MM.1S (cell line): ENCODE data around the gene TMEM132E.

Source experiments
- DNase-seq: peaks from one replicate; pipeline ENCODE4 v3.0.0-alpha.2; 2015
- H2AFZ ChIP-seq: fragments of 300-600 bp; sonication (generic); 2 replicates; pipeline ENCODE4 v1.6.0; 2016; ENCODE audit warnings: antibody characterized with exemption, low read length
- H3F3A ChIP-seq: fragments of 300-600 bp; sonication (generic); 2 replicates; pipeline ENCODE4 v1.6.1; 2016; ENCODE audit warnings: mild to moderate bottlenecking, antibody characterized with exemption, low read length, moderate library complexity, mixed read lengths; ENCODE audit not compliant: insufficient read depth
- H3K27ac ChIP-seq: fragments of 300-600 bp; sonication (generic); 2 replicates; pipeline ENCODE4 v1.5.1; 2016; ENCODE audit warnings: mild to moderate bottlenecking, low read length
- H3K27me3 ChIP-seq: fragments of 300-600 bp; sonication (generic); replicated peaks from 2 replicates; pipeline ENCODE4 v1.6.0; 2016; ENCODE audit warnings: low read length; ENCODE audit not compliant: insufficient read depth
- H3K36me3 ChIP-seq: fragments of 300-600 bp; sonication (generic); replicated peaks from 2 replicates; pipeline ENCODE4 v1.6.1; 2016; ENCODE audit warnings: mild to moderate bottlenecking, low read length, mixed read lengths; ENCODE audit not compliant: insufficient read depth
- H3K4me1 ChIP-seq: fragments of 300-600 bp; sonication (generic); 2 replicates; pipeline ENCODE4 v1.6.1; 2016; ENCODE audit warnings: low read length, mixed read lengths
- H3K4me2 ChIP-seq: fragments of 300-600 bp; sonication (generic); 2 replicates; pipeline ENCODE4 v1.6.0; 2016; ENCODE audit warnings: low read depth, low read length
- H3K4me3 ChIP-seq: fragments of 300-600 bp; sonication (generic); 2 replicates; pipeline ENCODE4 v1.5.1; 2016; ENCODE audit warnings: low read length, mixed read lengths
- H3K79me2 ChIP-seq: fragments of 300-600 bp; sonication (generic); 2 replicates; pipeline ENCODE4 v1.6.1; 2016; ENCODE audit warnings: mixed run types, low read length, mixed read lengths
- H3K9ac ChIP-seq: fragments of 300-600 bp; sonication (generic); 2 replicates; pipeline ENCODE4 v1.6.1; 2016; ENCODE audit warnings: low read length, mixed read lengths
- H3K9me2 ChIP-seq: fragments of 300-600 bp; sonication (generic); replicated peaks from 2 replicates; pipeline ENCODE4 v1.6.1; 2016; ENCODE audit warnings: mild to moderate bottlenecking, low read length, mixed read lengths; ENCODE audit not compliant: insufficient read depth
- H3K9me3 ChIP-seq: fragments of 300-600 bp; sonication (generic); replicated peaks from 2 replicates; pipeline ENCODE4 v1.6.1; 2016; ENCODE audit warnings: mild to moderate bottlenecking, low read length, mixed read lengths; ENCODE audit not compliant: insufficient read depth
- H4K20me1 ChIP-seq: fragments of 300-600 bp; sonication (generic); 2 replicates; pipeline ENCODE4 v1.6.1; 2016; ENCODE audit warnings: mild to moderate bottlenecking, low read length, moderate library complexity, mixed read lengths; ENCODE audit not compliant: insufficient read depth
- EZH2 ChIP-seq: fragments of 300-600 bp; sonication (generic); optimal IDR thresholded peaks from 2 replicates; pipeline ENCODE3; 2017; ENCODE audit warnings: low read depth, mild to moderate bottlenecking, antibody characterized with exemption, low read length, mixed read lengths
- EZH2phosphoT487 ChIP-seq: fragments of 300-600 bp; sonication (generic); IDR thresholded peaks from 2 replicates; pipeline ENCODE4 v1.6.1; 2018; ENCODE audit warnings: antibody characterized with exemption, low read length
- TF ChIP-seq, protein P1 (sequence below): fragments of 300-600 bp; sonication (generic); IDR thresholded peaks from 2 replicates; pipeline ENCODE4 v1.5.1; 2016; ENCODE audit warnings: antibody characterized with exemption, low read length, mixed read lengths

Gene TMEM132E

DNA sequence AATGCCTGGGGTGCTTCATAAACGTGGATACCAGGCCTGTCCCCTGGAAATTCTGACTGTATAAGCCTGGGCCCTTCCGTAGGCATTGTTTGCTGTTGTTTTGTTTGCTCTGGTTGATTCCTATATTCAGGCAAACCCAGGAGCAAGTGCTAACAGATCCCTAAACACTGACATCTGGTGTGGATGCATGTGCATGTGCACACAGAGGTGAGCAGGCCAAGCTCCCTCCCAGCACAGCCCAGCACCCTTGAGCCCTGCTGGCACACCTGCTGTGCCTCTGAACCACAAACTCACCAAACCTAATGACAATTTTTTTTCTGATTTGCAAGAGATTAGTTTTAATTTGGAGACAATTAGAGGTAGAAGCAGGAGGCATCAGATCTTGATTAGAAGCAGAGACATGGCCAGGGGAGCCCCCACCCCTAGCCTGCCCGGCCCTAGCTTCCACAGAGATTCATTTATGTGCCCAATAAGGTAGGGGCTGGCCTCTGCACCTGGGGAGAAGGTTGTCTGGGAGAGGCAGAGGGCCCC lies 40.4 kb downstream of the TMEM132E start:
- H3K9ac ChIP-seq: no peak overlapping the region
- no peak overlapping the region for H2AFZ ChIP-seq
- H4K20me1 ChIP-seq: no peaks in the 10 kb centered on the region
- TF ChIP-seq, protein P1, sequence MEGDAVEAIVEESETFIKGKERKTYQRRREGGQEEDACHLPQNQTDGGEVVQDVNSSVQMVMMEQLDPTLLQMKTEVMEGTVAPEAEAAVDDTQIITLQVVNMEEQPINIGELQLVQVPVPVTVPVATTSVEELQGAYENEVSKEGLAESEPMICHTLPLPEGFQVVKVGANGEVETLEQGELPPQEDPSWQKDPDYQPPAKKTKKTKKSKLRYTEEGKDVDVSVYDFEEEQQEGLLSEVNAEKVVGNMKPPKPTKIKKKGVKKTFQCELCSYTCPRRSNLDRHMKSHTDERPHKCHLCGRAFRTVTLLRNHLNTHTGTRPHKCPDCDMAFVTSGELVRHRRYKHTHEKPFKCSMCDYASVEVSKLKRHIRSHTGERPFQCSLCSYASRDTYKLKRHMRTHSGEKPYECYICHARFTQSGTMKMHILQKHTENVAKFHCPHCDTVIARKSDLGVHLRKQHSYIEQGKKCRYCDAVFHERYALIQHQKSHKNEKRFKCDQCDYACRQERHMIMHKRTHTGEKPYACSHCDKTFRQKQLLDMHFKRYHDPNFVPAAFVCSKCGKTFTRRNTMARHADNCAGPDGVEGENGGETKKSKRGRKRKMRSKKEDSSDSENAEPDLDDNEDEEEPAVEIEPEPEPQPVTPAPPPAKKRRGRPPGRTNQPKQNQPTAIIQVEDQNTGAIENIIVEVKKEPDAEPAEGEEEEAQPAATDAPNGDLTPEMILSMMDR: no peak
- no peak for TF ChIP-seq EZH2phosphoT487
- no peak for TF ChIP-seq EZH2
- DNase-seq: peak; percentile 16
- no peaks in the 10 kb centered on the region for H3K4me1 ChIP-seq
- no peaks in the 10 kb centered on the region for H3K36me3 ChIP-seq
- no peak overlapping the region for H3K4me2 ChIP-seq
- no peak overlapping the region for H3K27ac ChIP-seq
- no peaks in the 10 kb centered on the region for H3K27me3 ChIP-seq
- H3F3A ChIP-seq: no peaks in the 10 kb centered on the region
- no peaks in the 10 kb centered on the region for H3K9me2 ChIP-seq
- no peaks in the 10 kb centered on the region for H3K9me3 ChIP-seq
- no peaks in the 10 kb centered on the region for H3K79me2 ChIP-seq
- no peak overlapping the region for H3K4me3 ChIP-seq

DNA sequence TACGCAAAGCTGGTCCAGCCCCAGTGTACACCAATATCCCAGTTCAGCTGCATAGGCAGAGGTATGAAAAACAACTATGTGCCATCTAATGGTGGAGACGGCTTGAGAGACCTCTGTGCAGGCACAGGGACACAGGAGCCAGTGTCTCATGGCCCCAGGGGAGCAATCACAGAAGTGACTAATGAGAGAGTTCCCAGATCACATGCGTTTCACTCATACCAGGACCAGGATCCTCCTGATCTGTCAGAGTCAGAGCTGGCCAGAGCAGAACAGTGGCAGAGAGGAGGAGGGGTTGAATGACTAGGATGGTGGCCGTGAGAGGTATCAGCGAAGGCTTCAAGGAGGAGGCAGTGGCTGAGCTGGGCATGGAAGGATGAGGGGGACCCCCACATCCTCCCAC lies 41.1 kb downstream of the TMEM132E start:
- Histone ChIP-seq H3K36me3 (no peaks in the 10 kb centered on the region), H3K9me3 (no peaks in the 10 kb centered on the region), H3K9ac (no peak overlapping the region), H4K20me1 (no peaks in the 10 kb centered on the region), H2AFZ (no peak overlapping the region), H3K4me1 (no peaks in the 10 kb centered on the region), H3K27ac (no peak overlapping the region), H3K4me3 (no peak overlapping the region), H3K9me2 (no peaks in the 10 kb centered on the region), H3F3A (no peaks in the 10 kb centered on the region), H3K4me2 (no peak overlapping the region), H3K27me3 (no peaks in the 10 kb centered on the region; the same call in 1 of the 2 replicates), H3K79me2 (no peaks in the 10 kb centered on the region)
- DNase-seq: no peak
- TF ChIP-seq, protein P1: no peak
- TF ChIP-seq EZH2phosphoT487 (no peak), EZH2 (no peak)

DNA sequence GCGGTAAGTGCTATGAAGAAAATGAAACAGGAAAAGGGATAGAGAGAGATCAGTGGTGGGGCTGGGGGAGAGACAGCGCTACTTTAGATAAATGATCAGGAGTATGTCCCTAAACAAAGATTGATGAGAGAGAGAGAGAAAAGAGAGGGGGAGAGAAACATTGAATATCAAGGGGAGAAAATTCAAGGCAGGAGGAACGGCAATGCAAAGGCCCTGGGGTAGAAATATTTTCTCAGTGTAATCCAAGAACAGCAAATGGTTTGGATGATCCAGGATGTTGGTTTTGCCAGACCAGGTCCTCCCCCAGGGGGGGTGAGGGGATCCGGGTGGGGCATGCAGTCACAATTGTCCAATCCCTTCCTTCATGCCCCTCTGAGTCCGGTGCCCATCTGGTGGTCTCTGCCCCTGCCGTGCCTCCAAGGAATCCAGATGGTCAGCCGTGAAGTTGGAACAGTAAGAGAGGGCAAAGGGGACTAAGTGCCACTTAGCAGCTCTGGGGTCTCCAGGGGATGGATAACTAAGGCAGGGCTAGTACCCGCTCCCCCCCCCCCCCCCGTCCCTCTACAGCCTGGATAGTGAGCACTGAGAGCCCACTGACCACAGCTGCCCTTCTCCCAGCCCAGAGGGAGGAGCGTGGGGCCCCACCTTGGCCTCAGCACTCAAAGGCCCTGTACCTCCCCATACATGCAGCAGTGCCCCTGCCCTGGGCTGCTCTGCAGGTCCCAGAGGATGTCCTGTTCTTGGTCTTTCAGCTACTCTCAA lies 43.7 kb downstream of the TMEM132E start:
- H3K4me2 ChIP-seq: no peak overlapping the region
- no peaks in the 10 kb centered on the region for H3K79me2 ChIP-seq
- no peak overlapping the region for H2AFZ ChIP-seq
- no peaks in the 10 kb centered on the region for H4K20me1 ChIP-seq
- H3K27me3 ChIP-seq: peaks cover 18% of the 10 kb centered on the region; the same call in 1 of the 2 replicates
- no peak overlapping the region for H3K9ac ChIP-seq
- no peak overlapping the region for H3K4me3 ChIP-seq
- no peaks in the 10 kb centered on the region for H3F3A ChIP-seq
- H3K9me2 ChIP-seq: no peaks in the 10 kb centered on the region
- H3K9me3 ChIP-seq: no peaks in the 10 kb centered on the region
- H3K36me3 ChIP-seq: no peaks in the 10 kb centered on the region
- TF ChIP-seq EZH2 (no peak), EZH2phosphoT487 (no peak)
- TF ChIP-seq, protein P1: no peak
- H3K27ac ChIP-seq: no peak overlapping the region
- no peaks in the 10 kb centered on the region for H3K4me1 ChIP-seq
- no peak for DNase-seq
